HepG2 (cell line): ENCODE data around the gene SAE1. TPM values are rescaled to one million over a fixed set of nuclear protein-coding genes. Genes with fewer than 3 reads are reported as not detected.

Experiments used
- DNMT3B ChIP-seq: conservative IDR thresholded peaks from 2 replicates; pipeline ENCODE4 v1.6.1; 2016; ENCODE audit warnings: missing biosample characterization, control low read depth
- FOXA1 ChIP-seq, 2 experiments: fragments of 450-650 bp in 1 of 2; sonication (generic) in 1 of 2; formaldehyde crosslinking in 1 of 2; IDR thresholded peaks; 2 replicates each; pipeline versions ENCODE4 v1.4.0 to v1.6.1; 2016 to 2020; ENCODE audit warnings: missing genetic modification reagents in 1 of 2
- FOXO1 ChIP-seq: sonication (generic); formaldehyde crosslinking; IDR thresholded peaks from 2 replicates; pipeline ENCODE4 v1.4.0; 2020; ENCODE audit warnings: missing genetic modification reagents
- HMG20A ChIP-seq: IDR thresholded peaks from 2 replicates; pipeline ENCODE4 v1.6.1; 2016; ENCODE audit warnings: borderline replicate concordance
- JUNB ChIP-seq: sonication (generic); formaldehyde crosslinking; IDR thresholded peaks from 2 replicates; pipeline ENCODE4 v1.8.0; 2022; ENCODE audit warnings: missing genetic modification reagents, mild to moderate bottlenecking, borderline replicate concordance
- NCOA2 ChIP-seq: sonication (generic); formaldehyde crosslinking; IDR thresholded peaks from 2 replicates; pipeline ENCODE4 v1.8.0; 2022; ENCODE audit warnings: inconsistent platforms
- SIX1 ChIP-seq: sonication (generic); formaldehyde crosslinking; IDR thresholded peaks from 2 replicates; pipeline ENCODE4 v1.4.0; 2020; ENCODE audit warnings: missing genetic modification reagents, borderline replicate concordance
- SNAI1 ChIP-seq: sonication (generic); formaldehyde crosslinking; IDR thresholded peaks from 2 replicates; pipeline ENCODE4 v1.5.0; 2020; ENCODE audit warnings: mild to moderate bottlenecking, missing genetic modification reagents, borderline replicate concordance
- ZNF343 ChIP-seq: sonication (generic); formaldehyde crosslinking; IDR thresholded peaks from 2 replicates; pipeline ENCODE4 v1.4.0; 2020; ENCODE audit warnings: mild to moderate bottlenecking, missing genetic modification reagents
- ZNF775 ChIP-seq: sonication (generic); formaldehyde crosslinking; IDR thresholded peaks from 2 replicates; pipeline ENCODE4 v1.4.0; 2020; ENCODE audit warnings: missing genetic modification reagents, mild to moderate bottlenecking, moderate library complexity, borderline replicate concordance
- ZNF782 ChIP-seq: sonication (generic); formaldehyde crosslinking; IDR thresholded peaks from 2 replicates; pipeline ENCODE4 v1.4.0; 2020; ENCODE audit warnings: missing genetic modification reagents, mild to moderate bottlenecking, borderline replicate concordance
- ZNF788 ChIP-seq: sonication (generic); formaldehyde crosslinking; IDR thresholded peaks from 2 replicates; pipeline ENCODE4 v1.5.0; 2020; ENCODE audit warnings: mild to moderate bottlenecking, missing genetic modification reagents, borderline replicate concordance
- ZSCAN20 ChIP-seq: sonication (generic); formaldehyde crosslinking; IDR thresholded peaks from 2 replicates; pipeline ENCODE4 v1.4.0; 2020; ENCODE audit warnings: missing genetic modification reagents, mild to moderate bottlenecking, borderline replicate concordance
- polyA plus RNA-seq, 8 experiments: library from polyadenylated mRNA; depleted of rRNA in 3 of 8; stranded (reverse) in 7 of 8; unstranded in 1 of 8; fragments of >200 nt; fragmentation: Illumina TruSeq in 4 of 8; extraction: Trizol in 4 of 8; gene quantifications; 2 replicates each; pipeline versions ENCODE4 v1.2.1 to v1.2.3, GENCODE V29; 2011 to 2016; ENCODE audit warnings: low read depth in 4 of 8, missing spikeins in 1 of 8, mixed read lengths in 1 of 8; ENCODE audit not compliant: insufficient read depth in 1 of 8
- total RNA-seq, 5 experiments: library from RNA; depleted of rRNA; stranded (reverse); fragments of >200 nt; fragmentation: Illumina TruSeq; extraction: Trizol; gene quantifications; 2 replicates each; pipeline ENCODE4 v1.2.3, GENCODE V29; 2016; ENCODE audit warnings: low read depth in 1 of 5
- TF ChIP-seq, protein P1 (sequence below): sonication (generic); formaldehyde crosslinking; IDR thresholded peaks from 2 replicates; pipeline ENCODE4 v1.4.0; 2020; ENCODE audit warnings: missing genetic modification reagents
- TF ChIP-seq, protein P2 (sequence below): sonication (generic); formaldehyde crosslinking; IDR thresholded peaks from 2 replicates; pipeline ENCODE4 v1.4.0; 2020; ENCODE audit warnings: missing genetic modification reagents
- TF ChIP-seq, protein P3 (sequence below): sonication (generic); formaldehyde crosslinking; IDR thresholded peaks from 2 replicates; pipeline ENCODE4 v1.4.0; 2020; ENCODE audit warnings: missing genetic modification reagents, borderline replicate concordance
- TF ChIP-seq, protein P4 (sequence below): fragments of 450-650 bp; IDR thresholded peaks from 2 replicates; pipeline ENCODE4 v1.6.1; 2017
- TF ChIP-seq, protein P5 (sequence below): sonication (generic); formaldehyde crosslinking; IDR thresholded peaks from 2 replicates; pipeline ENCODE4 v1.8.0; 2022; ENCODE audit warnings: missing genetic modification reagents, low read depth, mild to moderate bottlenecking, borderline replicate concordance
- TF ChIP-seq, protein P6 (sequence below): sonication (generic); formaldehyde crosslinking; IDR thresholded peaks from 2 replicates; pipeline ENCODE4 v1.4.0; 2020; ENCODE audit warnings: mild to moderate bottlenecking, missing genetic modification reagents

The SAE1 gene
- total and polyA plus RNA-seq, 2 of the 13 experiments (the other 11 are each of a cell fraction or from before 2014, with no cell fraction given), result 87.6 to 197 TPM

DNA sequence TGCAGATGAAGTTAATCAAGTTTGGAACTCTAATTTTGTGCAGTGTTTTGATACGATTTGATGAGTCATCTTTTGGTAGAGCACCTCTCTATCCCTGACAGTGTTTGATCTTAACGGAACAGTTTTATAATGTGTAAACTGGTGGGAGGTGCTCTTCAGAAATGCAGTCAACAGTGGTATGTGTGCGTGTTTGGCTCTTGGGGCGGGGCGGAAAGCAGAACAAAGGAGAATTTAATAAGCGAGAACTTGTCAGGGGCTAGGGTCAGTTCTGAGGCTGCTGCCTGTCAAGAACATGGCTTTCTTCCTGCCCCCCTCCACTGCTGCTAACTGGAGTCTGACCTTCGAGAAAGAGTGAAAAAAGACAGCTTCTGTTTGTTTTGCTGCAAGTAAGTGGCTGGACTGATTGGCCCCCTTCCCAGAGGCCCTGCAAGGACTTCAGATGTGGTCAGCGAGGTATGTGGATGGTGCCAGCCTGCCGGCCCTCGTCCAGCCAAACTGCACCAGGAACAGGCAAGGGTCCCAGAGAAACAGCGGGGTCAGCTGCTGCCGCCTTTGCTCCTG is 59.6 kb downstream of the SAE1 start (continued):
- TF ChIP-seq, protein P1, sequence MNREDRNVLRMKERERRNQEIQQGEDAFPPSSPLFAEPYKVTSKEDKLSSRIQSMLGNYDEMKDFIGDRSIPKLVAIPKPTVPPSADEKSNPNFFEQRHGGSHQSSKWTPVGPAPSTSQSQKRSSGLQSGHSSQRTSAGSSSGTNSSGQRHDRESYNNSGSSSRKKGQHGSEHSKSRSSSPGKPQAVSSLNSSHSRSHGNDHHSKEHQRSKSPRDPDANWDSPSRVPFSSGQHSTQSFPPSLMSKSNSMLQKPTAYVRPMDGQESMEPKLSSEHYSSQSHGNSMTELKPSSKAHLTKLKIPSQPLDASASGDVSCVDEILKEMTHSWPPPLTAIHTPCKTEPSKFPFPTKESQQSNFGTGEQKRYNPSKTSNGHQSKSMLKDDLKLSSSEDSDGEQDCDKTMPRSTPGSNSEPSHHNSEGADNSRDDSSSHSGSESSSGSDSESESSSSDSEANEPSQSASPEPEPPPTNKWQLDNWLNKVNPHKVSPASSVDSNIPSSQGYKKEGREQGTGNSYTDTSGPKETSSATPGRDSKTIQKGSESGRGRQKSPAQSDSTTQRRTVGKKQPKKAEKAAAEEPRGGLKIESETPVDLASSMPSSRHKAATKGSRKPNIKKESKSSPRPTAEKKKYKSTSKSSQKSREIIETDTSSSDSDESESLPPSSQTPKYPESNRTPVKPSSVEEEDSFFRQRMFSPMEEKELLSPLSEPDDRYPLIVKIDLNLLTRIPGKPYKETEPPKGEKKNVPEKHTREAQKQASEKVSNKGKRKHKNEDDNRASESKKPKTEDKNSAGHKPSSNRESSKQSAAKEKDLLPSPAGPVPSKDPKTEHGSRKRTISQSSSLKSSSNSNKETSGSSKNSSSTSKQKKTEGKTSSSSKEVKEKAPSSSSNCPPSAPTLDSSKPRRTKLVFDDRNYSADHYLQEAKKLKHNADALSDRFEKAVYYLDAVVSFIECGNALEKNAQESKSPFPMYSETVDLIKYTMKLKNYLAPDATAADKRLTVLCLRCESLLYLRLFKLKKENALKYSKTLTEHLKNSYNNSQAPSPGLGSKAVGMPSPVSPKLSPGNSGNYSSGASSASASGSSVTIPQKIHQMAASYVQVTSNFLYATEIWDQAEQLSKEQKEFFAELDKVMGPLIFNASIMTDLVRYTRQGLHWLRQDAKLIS (CRISPR knock-in tag), result no peak
- no peak for TF ChIP-seq ZSCAN20 (CRISPR knock-in tag)
- TF ChIP-seq JUNB (CRISPR knock-in tag), result peak; percentile 15; the same call in 1 of the 2 replicates
- TF ChIP-seq, protein P2, sequence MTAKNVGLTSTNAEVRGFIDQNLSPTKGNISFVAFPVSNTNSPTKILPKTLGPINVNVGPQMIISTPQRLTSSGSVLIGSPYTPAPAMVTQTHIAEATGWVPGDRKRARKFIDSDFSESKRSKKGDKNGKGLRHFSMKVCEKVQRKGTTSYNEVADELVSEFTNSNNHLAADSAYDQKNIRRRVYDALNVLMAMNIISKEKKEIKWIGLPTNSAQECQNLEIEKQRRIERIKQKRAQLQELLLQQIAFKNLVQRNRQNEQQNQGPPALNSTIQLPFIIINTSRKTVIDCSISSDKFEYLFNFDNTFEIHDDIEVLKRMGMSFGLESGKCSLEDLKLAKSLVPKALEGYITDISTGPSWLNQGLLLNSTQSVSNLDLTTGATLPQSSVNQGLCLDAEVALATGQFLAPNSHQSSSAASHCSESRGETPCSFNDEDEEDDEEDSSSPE (CRISPR knock-in tag), result no peak
- TF ChIP-seq SIX1, result no peak
- TF ChIP-seq ZNF343 (CRISPR knock-in tag), result no peak
- no peak for TF ChIP-seq SNAI1
- TF ChIP-seq, protein P3, sequence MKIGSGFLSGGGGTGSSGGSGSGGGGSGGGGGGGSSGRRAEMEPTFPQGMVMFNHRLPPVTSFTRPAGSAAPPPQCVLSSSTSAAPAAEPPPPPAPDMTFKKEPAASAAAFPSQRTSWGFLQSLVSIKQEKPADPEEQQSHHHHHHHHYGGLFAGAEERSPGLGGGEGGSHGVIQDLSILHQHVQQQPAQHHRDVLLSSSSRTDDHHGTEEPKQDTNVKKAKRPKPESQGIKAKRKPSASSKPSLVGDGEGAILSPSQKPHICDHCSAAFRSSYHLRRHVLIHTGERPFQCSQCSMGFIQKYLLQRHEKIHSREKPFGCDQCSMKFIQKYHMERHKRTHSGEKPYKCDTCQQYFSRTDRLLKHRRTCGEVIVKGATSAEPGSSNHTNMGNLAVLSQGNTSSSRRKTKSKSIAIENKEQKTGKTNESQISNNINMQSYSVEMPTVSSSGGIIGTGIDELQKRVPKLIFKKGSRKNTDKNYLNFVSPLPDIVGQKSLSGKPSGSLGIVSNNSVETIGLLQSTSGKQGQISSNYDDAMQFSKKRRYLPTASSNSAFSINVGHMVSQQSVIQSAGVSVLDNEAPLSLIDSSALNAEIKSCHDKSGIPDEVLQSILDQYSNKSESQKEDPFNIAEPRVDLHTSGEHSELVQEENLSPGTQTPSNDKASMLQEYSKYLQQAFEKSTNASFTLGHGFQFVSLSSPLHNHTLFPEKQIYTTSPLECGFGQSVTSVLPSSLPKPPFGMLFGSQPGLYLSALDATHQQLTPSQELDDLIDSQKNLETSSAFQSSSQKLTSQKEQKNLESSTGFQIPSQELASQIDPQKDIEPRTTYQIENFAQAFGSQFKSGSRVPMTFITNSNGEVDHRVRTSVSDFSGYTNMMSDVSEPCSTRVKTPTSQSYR (CRISPR knock-in tag), result no peak
- TF ChIP-seq ZNF782 (CRISPR knock-in tag), result no peak
- TF ChIP-seq, protein P4, sequence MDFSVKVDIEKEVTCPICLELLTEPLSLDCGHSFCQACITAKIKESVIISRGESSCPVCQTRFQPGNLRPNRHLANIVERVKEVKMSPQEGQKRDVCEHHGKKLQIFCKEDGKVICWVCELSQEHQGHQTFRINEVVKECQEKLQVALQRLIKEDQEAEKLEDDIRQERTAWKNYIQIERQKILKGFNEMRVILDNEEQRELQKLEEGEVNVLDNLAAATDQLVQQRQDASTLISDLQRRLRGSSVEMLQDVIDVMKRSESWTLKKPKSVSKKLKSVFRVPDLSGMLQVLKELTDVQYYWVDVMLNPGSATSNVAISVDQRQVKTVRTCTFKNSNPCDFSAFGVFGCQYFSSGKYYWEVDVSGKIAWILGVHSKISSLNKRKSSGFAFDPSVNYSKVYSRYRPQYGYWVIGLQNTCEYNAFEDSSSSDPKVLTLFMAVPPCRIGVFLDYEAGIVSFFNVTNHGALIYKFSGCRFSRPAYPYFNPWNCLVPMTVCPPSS, result no peak
- TF ChIP-seq ZNF775, result no peak; the same call in 1 of the 2 replicates
- TF ChIP-seq, protein P5, sequence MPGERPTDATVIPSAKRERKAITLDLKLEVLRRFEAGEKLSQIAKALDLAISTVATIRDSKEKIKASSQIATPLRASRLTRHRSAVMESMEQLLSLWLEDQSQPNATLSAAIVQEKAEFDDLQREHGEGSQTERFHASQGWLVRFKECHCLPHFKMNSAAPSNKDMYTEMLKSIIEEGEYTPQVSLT (CRISPR knock-in tag), result no peak
- TF ChIP-seq FOXO1 (CRISPR knock-in tag), result peak; percentile 51
- TF ChIP-seq ZNF788 (CRISPR knock-in tag), result no peak
- TF ChIP-seq, protein P6, sequence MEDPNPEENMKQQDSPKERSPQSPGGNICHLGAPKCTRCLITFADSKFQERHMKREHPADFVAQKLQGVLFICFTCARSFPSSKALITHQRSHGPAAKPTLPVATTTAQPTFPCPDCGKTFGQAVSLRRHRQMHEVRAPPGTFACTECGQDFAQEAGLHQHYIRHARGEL (CRISPR knock-in tag), result no peak
- TF ChIP-seq FOXA1 (IDR thresholded peaks at IDR 0.05), result no peak
- peak; percentile 70 for TF ChIP-seq FOXA1 (CRISPR knock-in tag; IDR thresholded peaks at IDR 0.05)
- TF ChIP-seq NCOA2 (CRISPR knock-in tag), result peak; percentile 90
- no peak for TF ChIP-seq DNMT3B (CRISPR knock-in tag)
- peak; percentile 85 for TF ChIP-seq HMG20A (CRISPR knock-in tag)
